Activated CD8-positive, alpha-beta memory T cell treated with anti-CD3 and anti-CD28 coated beads for 24 hours (primary cell): ENCODE measurements around the gene IQCE.

Experiments
- DNase-seq: peaks from one replicate; pipeline ENCODE4 v3.0.0-alpha.2; 2020

IQCE gene

GRCh38 chr7:2651336-2651735 is 92.6 kb downstream of the IQCE start:
- DNase-seq = no peak

GRCh38 chr7:2651847-2652735 is 93.3 kb downstream of the IQCE start:
- no peak for DNase-seq

- no peak for DNase-seq
These were observed 93.9 kb downstream of the IQCE start for GRCh38 chr7:2652736-2653060.

- no peak for DNase-seq
These were observed 95.3 kb downstream of the IQCE start for GRCh38 chr7:2654059-2654458.

- DNase-seq = no peak
These were observed 97.3 kb downstream of the IQCE start for GRCh38 chr7:2655870-2656614.

- DNase-seq = no peak
These were observed 98.4 kb downstream of the IQCE start for GRCh38 chr7:2657208-2657607.

GRCh38 chr7:2657920-2658671 is 99.3 kb downstream of the IQCE start:
- no peak for DNase-seq

- DNase-seq = no peak
These were observed 100.2 kb downstream of the IQCE start for GRCh38 chr7:2658941-2659340.

- no peak for DNase-seq
These were observed 101.0 kb downstream of the IQCE start for GRCh38 chr7:2659556-2660358.

- no peak for DNase-seq
These were observed 101.7 kb downstream of the IQCE start for GRCh38 chr7:2660359-2661095.

- no peak for DNase-seq
These were observed 102.3 kb downstream of the IQCE start for GRCh38 chr7:2661096-2661449.

GRCh38 chr7:2661602-2662272 is 103.0 kb downstream of the IQCE start:
- DNase-seq = no peak

- no peak for DNase-seq
These were observed 103.7 kb downstream of the IQCE start for GRCh38 chr7:2662273-2663120.

GRCh38 chr7:2663121-2663886 is 104.5 kb downstream of the IQCE start:
- DNase-seq = no peak

GRCh38 chr7:2663960-2664359 is 105.2 kb downstream of the IQCE start:
- DNase-seq = no peak
